H9 (cell line): ENCODE results near the gene S100A16. TPM values are rescaled to one million over a fixed set of nuclear protein-coding genes. Genes with fewer than 3 reads are reported as not detected.

Experiments
- DNase-seq: peaks from one replicate; pipeline ENCODE4 v3.0.0-alpha.2; 2017
- H2AFZ ChIP-seq: one replicate; pipeline ENCODE4 v1.6.1; 2013; ENCODE audit warnings: mild to moderate bottlenecking, low read length, control low read depth, moderate library complexity
- H2AK5ac ChIP-seq: 2 replicates; pipeline ENCODE4 v1.6.1; 2013; ENCODE audit warnings: low read length, control low read depth, mixed read lengths; ENCODE audit not compliant: insufficient read length
- H2BK120ac ChIP-seq: one replicate; pipeline ENCODE4 v1.6.1; 2013; ENCODE audit warnings: low read depth, mild to moderate bottlenecking, low read length, control low read depth, inconsistent platforms; ENCODE audit not compliant: poor library complexity, severe bottlenecking
- H2BK12ac ChIP-seq: 2 replicates; pipeline ENCODE4 v1.6.1; 2013; ENCODE audit warnings: low read length, control low read depth, mixed read lengths, low read depth; ENCODE audit not compliant: insufficient read length
- H2BK15ac ChIP-seq: 2 replicates; pipeline ENCODE4 v1.6.1; 2013; ENCODE audit warnings: low read depth, low read length, control low read depth
- H2BK20ac ChIP-seq: one replicate; pipeline ENCODE4 v1.6.1; 2013; ENCODE audit warnings: low read depth, mild to moderate bottlenecking, low read length, control low read depth, inconsistent platforms; ENCODE audit not compliant: poor library complexity, severe bottlenecking
- H2BK5ac ChIP-seq: 2 replicates; pipeline ENCODE4 v1.6.1; 2013; ENCODE audit warnings: low read length, control low read depth, mixed read lengths; ENCODE audit not compliant: insufficient read length
- H3K14ac ChIP-seq: 2 replicates; pipeline ENCODE4 v1.6.1; 2013; ENCODE audit warnings: low read length, control low read depth; ENCODE audit not compliant: insufficient read depth
- H3K18ac ChIP-seq: 2 replicates; pipeline ENCODE4 v1.6.1; 2013; ENCODE audit warnings: low read depth, mild to moderate bottlenecking, mixed read lengths, low read length, control low read depth; ENCODE audit not compliant: insufficient read length
- H3K23ac ChIP-seq: 2 replicates; pipeline ENCODE4 v1.6.1; 2013; ENCODE audit warnings: low read length, control low read depth, mixed read lengths, low read depth; ENCODE audit not compliant: insufficient read length
- H3K23me2 ChIP-seq: 2 replicates; pipeline ENCODE4 v1.6.1; 2013; ENCODE audit warnings: low read depth, mild to moderate bottlenecking, mixed read lengths, low read length, control low read depth; ENCODE audit not compliant: insufficient read length, poor library complexity, severe bottlenecking
- H3K27ac ChIP-seq: 2 replicates; pipeline ENCODE4 v1.5.1; 2013; ENCODE audit warnings: low read length, control low read depth, mixed read lengths, low read depth; ENCODE audit not compliant: insufficient read length
- H3K27me3 ChIP-seq: 2 replicates; pipeline ENCODE4 v1.6.1; 2013; ENCODE audit warnings: low read length, control low read depth, inconsistent platforms; ENCODE audit not compliant: insufficient read depth
- H3K4ac ChIP-seq: 2 replicates; pipeline ENCODE4 v1.6.1; 2013; ENCODE audit warnings: low read depth, mild to moderate bottlenecking, control low read depth, inconsistent platforms, low read length, moderate library complexity
- H3K4me1 ChIP-seq: 2 replicates; pipeline ENCODE4 v1.6.1; 2013; ENCODE audit warnings: low read length, control low read depth, inconsistent platforms; ENCODE audit not compliant: insufficient read depth
- H3K4me2 ChIP-seq: 2 replicates; pipeline ENCODE4 v1.6.1; 2013; ENCODE audit warnings: low read length, control low read depth, mixed read lengths; ENCODE audit not compliant: insufficient read length, insufficient read depth
- H3K56ac ChIP-seq: 2 replicates; pipeline ENCODE4 v1.6.1; 2013; ENCODE audit warnings: low read depth, mild to moderate bottlenecking, mixed read lengths, low read length, control low read depth; ENCODE audit not compliant: insufficient read length
- H3K79me1 ChIP-seq: 2 replicates; pipeline ENCODE4 v1.6.1; 2013; ENCODE audit warnings: low read depth, mild to moderate bottlenecking, moderate library complexity, low read length, control low read depth, inconsistent platforms; ENCODE audit not compliant: insufficient read depth, poor library complexity, severe bottlenecking
- H3K79me2 ChIP-seq: 2 replicates; pipeline ENCODE4 v1.6.1; 2013; ENCODE audit warnings: low read length, control low read depth, inconsistent platforms; ENCODE audit not compliant: insufficient read depth
- H3K9ac ChIP-seq: 2 replicates; pipeline ENCODE4 v1.6.1; 2013; ENCODE audit warnings: low read length, control low read depth, mixed read lengths; ENCODE audit not compliant: insufficient read length; ENCODE audit errors: extremely low read depth
- H3K9me3 ChIP-seq: one replicate; pipeline ENCODE4 v1.6.1; 2013; ENCODE audit warnings: low read depth, low read length, inconsistent platforms; ENCODE audit not compliant: control insufficient read depth
- H3T11ph ChIP-seq: one replicate; pipeline ENCODE4 v1.6.1; 2013; ENCODE audit warnings: mild to moderate bottlenecking, low read length, control low read depth, inconsistent platforms
- H4K20me1 ChIP-seq: one replicate; pipeline ENCODE4 v1.6.1; 2013; ENCODE audit not compliant: control insufficient read depth, insufficient read length, insufficient read depth
- H4K5ac ChIP-seq: 2 replicates; pipeline ENCODE4 v1.6.1; 2013; ENCODE audit warnings: low read depth, mild to moderate bottlenecking, mixed read lengths, low read length, control low read depth; ENCODE audit not compliant: insufficient read length
- H4K8ac ChIP-seq: replicated peaks from 2 replicates; pipeline ENCODE4 v1.6.1; 2013; ENCODE audit warnings: low read length, control low read depth, mixed read lengths, low read depth; ENCODE audit not compliant: insufficient read length
- H4K91ac ChIP-seq: 2 replicates; pipeline ENCODE4 v1.6.1; 2013; ENCODE audit warnings: low read depth, mild to moderate bottlenecking, moderate library complexity, mixed read lengths, low read length, control low read depth; ENCODE audit not compliant: insufficient read length
- H3K27ac Mint-ChIP-seq, 3 experiments: 2 replicates in 2 of 3; 3 replicates in 1 of 3; pipeline ENCODE4 v1.8.0; 2020 to 2021; ENCODE audit warnings: mixed read lengths in 3 of 3, mild to moderate bottlenecking in 1 of 3, moderate library complexity in 1 of 3
- H3K27me3 Mint-ChIP-seq: 2 replicates; pipeline ENCODE4 v1.8.0; 2021; ENCODE audit warnings: low read depth, mild to moderate bottlenecking, moderate library complexity, mixed read lengths
- H3K36me3 Mint-ChIP-seq, 3 experiments: 2 replicates in 2 of 3; 3 replicates in 1 of 3; pipeline ENCODE4 v1.8.0; 2020 to 2021; ENCODE audit warnings: low read depth in 3 of 3, mixed read lengths in 3 of 3; ENCODE audit not compliant: insufficient read depth in 1 of 3
- H3K4me1 Mint-ChIP-seq, 2 experiments: 2 replicates each; pipeline ENCODE4 v1.8.0; 2020; ENCODE audit warnings: mixed read lengths in 2 of 2
- H3K4me3 Mint-ChIP-seq, 2 experiments: 2 replicates in 1 of 2; 3 replicates in 1 of 2; pipeline ENCODE4 v1.8.0; 2020 to 2021; ENCODE audit warnings: mild to moderate bottlenecking in 2 of 2, mixed read lengths in 2 of 2, moderate library complexity in 1 of 2
- H3K9me3 Mint-ChIP-seq, 2 experiments: 2 replicates in 1 of 2; 3 replicates in 1 of 2; pipeline ENCODE4 v1.8.0; 2020; ENCODE audit warnings: mild to moderate bottlenecking in 2 of 2, mixed read lengths in 2 of 2, moderate library complexity in 1 of 2
- CTCF ChIP-seq: fragments of 200-600 bp; sonication (generic); conservative IDR thresholded peaks from 3 replicates; pipeline ENCODE4 v1.8.0; 2021; ENCODE audit warnings: antibody characterized with exemption, mild to moderate bottlenecking
- WGBS: extraction: QIAGEN DNeasy Blood & Tissue Kit; methylation state at CpG from one replicate; pipeline ENCODE4 v1.1.7; 2013; ENCODE audit warnings: missing lambda C conversion rate, low lambda C conversion rate, mixed read lengths; ENCODE audit not compliant: insufficient read length; ENCODE audit errors: extremely low coverage; 5-methylcytosine and 5-hydroxymethylcytosine counted together
- total RNA-seq: library from RNA; stranded (reverse); gene quantifications from 2 replicates; pipeline ENCODE4 v1.2.1, GENCODE V29; 2021

The S100A16 gene
- total RNA-seq, 1 experiment from 2014 or later: 8.0 TPM

- DNase-seq: no peak
- peak overlapping the region; percentile 29 for H3K18ac ChIP-seq
- H2BK12ac ChIP-seq: no peak overlapping the region
- no peak overlapping the region for H3K4ac ChIP-seq
- no peak overlapping the region for H3K56ac ChIP-seq
- WGBS: no CpG with 5 or more reads among the region's 10 CpGs
- H3K4me1 ChIP-seq: no peaks in the 10 kb centered on the region
- H2BK20ac ChIP-seq: no peak overlapping the region
- H3K79me1 ChIP-seq: no peaks in the 10 kb centered on the region
- no peak overlapping the region for H4K8ac ChIP-seq
- Mint-ChIP-seq H3K27ac (peak overlapping the region in 1 of 3 experiments; percentile 91; a peak in 3 of 7 replicates), H3K9me3 (no peaks in the 10 kb centered on the region), H3K4me3 (no peak overlapping the region), H3K4me1 (peaks cover 6% of the 10 kb centered on the region in 2 experiments), H3K27me3 (peaks cover 4% of the 10 kb centered on the region; the same call in 1 of the 2 replicates), H3K36me3 (peaks cover 19 to 37% (median 35%) of the 10 kb centered on the region in 3 experiments; a peak in 6 of 7 replicates)
- H4K20me1 ChIP-seq: no peaks in the 10 kb centered on the region
- H3K4me2 ChIP-seq: no peak overlapping the region
- H3K27me3 ChIP-seq: no peaks in the 10 kb centered on the region
- H4K5ac ChIP-seq: no peak overlapping the region
- H2BK5ac ChIP-seq: no peak overlapping the region
- H4K91ac ChIP-seq: no peak overlapping the region
- H2BK15ac ChIP-seq: no peak overlapping the region
- no peaks in the 10 kb centered on the region for H3K79me2 ChIP-seq
- H3K23me2 ChIP-seq: no peaks in the 10 kb centered on the region
- no peak overlapping the region for H3K9ac ChIP-seq
- no peak overlapping the region for H2AK5ac ChIP-seq
- H3K14ac ChIP-seq: peak overlapping the region; percentile 64; the same call in 1 of the 2 replicates
- H2BK120ac ChIP-seq: no peak overlapping the region
- H3T11ph ChIP-seq: no peak overlapping the region
- H3K27ac ChIP-seq: no peak overlapping the region
- no peaks in the 10 kb centered on the region for H3K9me3 ChIP-seq
- no peak for TF ChIP-seq CTCF
- H2AFZ ChIP-seq: no peak overlapping the region
- H3K23ac ChIP-seq: no peak overlapping the region
Observed at GRCh38 chr1:153648000-153648643, 35.2 kb upstream of the S100A16 start.
